Calu3 (cell line): Measurements from ENCODE around the gene SAPCD1. TPM values are rescaled to one million over a fixed set of nuclear protein-coding genes. Genes with fewer than 3 reads are reported as not detected.

Experiments
- BruUV-seq: library from RNA; stranded (reverse); fragments of 400-500 nt; replicated peaks from 2 replicates; lab custom pipeline; 2021; lab: Mats Ljungman, UMichigan
- CTCF ChIA-PET: fragments of 300-600 bp; sonication (Branson Sonifier 250); formaldehyde crosslinking; loops from one replicate; lab custom pipeline; 2022; ENCODE audit warnings: antibody characterized with exemption; lab: Charles Lee
- DNase-seq: peaks from one replicate; pipeline ENCODE4 v3.0.0; 2022
- H3K27ac Mint-ChIP-seq: one replicate; pipeline ENCODE4 v1.8.0; 2022; ENCODE audit warnings: mixed read lengths; ENCODE audit not compliant: unreplicated experiment
- H3K27me3 Mint-ChIP-seq: one replicate; pipeline ENCODE4 v1.8.0; 2022; ENCODE audit warnings: mixed read lengths; ENCODE audit not compliant: unreplicated experiment
- H3K36me3 Mint-ChIP-seq: one replicate; pipeline ENCODE4 v1.8.0; 2022; ENCODE audit warnings: mild to moderate bottlenecking, moderate library complexity, mixed read lengths; ENCODE audit not compliant: insufficient read depth, unreplicated experiment
- H3K4me1 Mint-ChIP-seq: one replicate; pipeline ENCODE4 v1.8.0; 2022; ENCODE audit warnings: mild to moderate bottlenecking, low read depth, mixed read lengths; ENCODE audit not compliant: unreplicated experiment
- H3K4me3 Mint-ChIP-seq: one replicate; pipeline ENCODE4 v1.8.0; 2022; ENCODE audit warnings: mild to moderate bottlenecking, low read depth, moderate library complexity, mixed read lengths; ENCODE audit not compliant: unreplicated experiment
- H3K9me3 Mint-ChIP-seq: one replicate; pipeline ENCODE4 v1.8.0; 2022; ENCODE audit warnings: low read depth, mixed read lengths; ENCODE audit not compliant: unreplicated experiment
- intact Hi-C: fragments of 100-400 bp; cut with micrococcal nuclease; formaldehyde crosslinking; loops from one replicate; pipeline ENCODE4 v1.10.0; 2022; ENCODE audit not compliant: unreplicated experiment
- total RNA-seq: library from RNA; stranded (reverse); gene quantifications from 2 replicates; pipeline ENCODE4 v1.2.3, GENCODE V29; 2022
- TF ChIP-seq, protein P1 (sequence below): fragments of 200-600 bp; IDR thresholded peaks from one replicate; pipeline ENCODE4 v1.8.0; 2022; ENCODE audit warnings: antibody characterized with exemption; ENCODE audit not compliant: unreplicated experiment

SAPCD1 gene
- total RNA-seq, 1 experiment from 2014 or later, result 26.6 TPM

DNA sequence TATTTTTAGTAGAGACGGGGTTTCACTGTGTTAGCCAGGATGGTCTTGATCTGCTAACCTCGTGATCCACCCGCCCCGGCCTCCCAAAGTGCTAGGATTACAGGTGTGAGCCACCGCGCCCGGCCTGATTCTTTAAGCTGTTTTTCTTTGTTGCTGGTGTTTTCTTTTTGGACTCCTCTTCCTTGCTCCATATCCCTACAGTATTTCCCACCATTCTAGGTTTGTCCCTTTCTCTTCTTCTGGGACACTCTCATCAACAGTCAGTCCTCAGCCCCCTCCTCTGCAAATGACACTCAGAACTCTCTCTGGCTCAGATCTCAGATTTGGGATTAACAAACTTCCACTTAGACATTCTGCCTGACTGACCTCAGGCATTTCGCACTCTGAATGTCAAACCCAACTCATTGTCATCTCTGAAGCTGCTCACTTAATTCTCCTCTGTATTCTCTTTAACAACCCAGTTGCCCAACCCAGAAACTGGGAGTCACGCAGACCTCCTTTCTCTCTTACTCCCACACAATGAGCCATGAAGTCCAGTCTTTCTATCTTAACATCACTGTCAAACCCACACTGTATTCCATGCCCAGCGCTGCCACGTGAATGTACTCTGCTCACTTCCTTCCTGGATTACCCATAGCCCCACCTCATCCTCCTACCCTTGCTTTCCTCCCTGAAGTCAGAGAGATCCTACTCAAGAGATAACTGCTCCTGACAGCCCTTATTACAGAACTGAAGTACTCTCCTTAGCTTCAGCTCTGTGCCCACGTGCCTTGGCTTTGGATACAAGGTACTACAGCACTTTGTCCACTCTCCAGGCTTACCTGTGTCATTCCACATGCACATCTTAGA is 36.7 kb upstream of the SAPCD1 start:
- Mint-ChIP-seq H3K9me3 (no peaks in the 10 kb centered on the region), H3K27me3 (peaks cover 10% of the 10 kb centered on the region), H3K4me3 (no peak overlapping the region), H3K27ac (no peak overlapping the region), H3K36me3 (peaks cover 35% of the 10 kb centered on the region), H3K4me1 (peaks cover 8% of the 10 kb centered on the region)
- BruUV-seq, result no TSS peak
- TF ChIP-seq, protein P1, sequence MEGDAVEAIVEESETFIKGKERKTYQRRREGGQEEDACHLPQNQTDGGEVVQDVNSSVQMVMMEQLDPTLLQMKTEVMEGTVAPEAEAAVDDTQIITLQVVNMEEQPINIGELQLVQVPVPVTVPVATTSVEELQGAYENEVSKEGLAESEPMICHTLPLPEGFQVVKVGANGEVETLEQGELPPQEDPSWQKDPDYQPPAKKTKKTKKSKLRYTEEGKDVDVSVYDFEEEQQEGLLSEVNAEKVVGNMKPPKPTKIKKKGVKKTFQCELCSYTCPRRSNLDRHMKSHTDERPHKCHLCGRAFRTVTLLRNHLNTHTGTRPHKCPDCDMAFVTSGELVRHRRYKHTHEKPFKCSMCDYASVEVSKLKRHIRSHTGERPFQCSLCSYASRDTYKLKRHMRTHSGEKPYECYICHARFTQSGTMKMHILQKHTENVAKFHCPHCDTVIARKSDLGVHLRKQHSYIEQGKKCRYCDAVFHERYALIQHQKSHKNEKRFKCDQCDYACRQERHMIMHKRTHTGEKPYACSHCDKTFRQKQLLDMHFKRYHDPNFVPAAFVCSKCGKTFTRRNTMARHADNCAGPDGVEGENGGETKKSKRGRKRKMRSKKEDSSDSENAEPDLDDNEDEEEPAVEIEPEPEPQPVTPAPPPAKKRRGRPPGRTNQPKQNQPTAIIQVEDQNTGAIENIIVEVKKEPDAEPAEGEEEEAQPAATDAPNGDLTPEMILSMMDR, result no peak
- intact Hi-C loops, result no loop called here
- DNase-seq, result no peak
- CTCF ChIA-PET, result interaction anchor here (0.7 kb wide), 1 partner anchor 153 kb away, joined by 3 read pairs; no protein-coding TSS in a partner anchor

DNA sequence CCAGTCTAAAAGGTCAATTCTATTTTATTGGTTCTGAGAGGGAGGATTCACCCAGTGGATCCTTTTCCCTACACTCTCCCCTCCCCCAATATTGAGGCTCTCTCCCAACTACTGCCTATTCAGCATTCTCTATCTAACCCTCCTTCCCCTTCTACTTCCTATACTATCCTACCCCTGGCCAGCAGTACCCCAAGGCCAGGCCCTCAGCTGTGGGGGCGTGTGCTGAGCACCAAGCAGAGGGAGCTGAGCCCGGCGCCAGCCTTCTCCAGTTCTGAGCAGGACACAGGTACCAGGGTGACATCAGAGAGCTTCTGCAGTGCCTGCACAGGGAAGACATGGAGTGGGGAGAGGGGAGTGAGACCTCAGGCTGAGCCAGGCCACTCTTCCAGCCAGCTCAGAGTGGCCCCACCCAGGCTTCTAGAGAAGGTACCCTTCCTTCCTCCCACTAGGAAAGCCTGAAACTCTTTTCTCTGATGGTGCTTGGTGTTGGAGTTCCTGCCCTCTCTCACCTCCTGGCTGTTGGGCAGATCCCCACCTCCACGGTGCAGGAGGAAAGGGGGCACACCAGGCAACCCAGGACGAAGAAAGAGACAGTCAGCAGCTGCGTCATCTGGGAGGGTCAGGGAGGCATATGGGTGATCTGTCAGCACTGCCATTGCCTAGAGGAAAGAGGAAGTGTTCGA is 35.3 kb upstream of the SAPCD1 start:
- TF ChIP-seq, protein P1, result no peak
- BruUV-seq, result no TSS peak
- no peaks in the 10 kb centered on the region for H3K27me3 Mint-ChIP-seq
- no peak for DNase-seq
- H3K36me3 Mint-ChIP-seq, result peaks cover 49% of the 10 kb centered on the region
- CTCF ChIA-PET, result interaction anchor here (1.0 to 1.2 kb wide), 2 partner anchors 13 to 15 kb away, joined by 3 read pairs; no protein-coding TSS in a partner anchor
- intact Hi-C loops, result no loop called here
- H3K27ac Mint-ChIP-seq, result no peak overlapping the region
- H3K4me3 Mint-ChIP-seq, result no peak overlapping the region
- H3K9me3 Mint-ChIP-seq, result no peaks in the 10 kb centered on the region
- H3K4me1 Mint-ChIP-seq, result peaks cover 16% of the 10 kb centered on the region

- CTCF ChIA-PET, result interaction anchor here (0.6 to 2.3 kb wide), 4 partner anchors 14 to 27 kb away, joined by 3 to 7 read pairs (median 4); partner anchors contain the start of gene ABHD16A
- TF ChIP-seq, protein P1, result no peak
- peaks cover 58% of the 10 kb centered on the region for H3K36me3 Mint-ChIP-seq
- no TSS peak for BruUV-seq
- H3K27ac Mint-ChIP-seq, result no peak overlapping the region
- no peaks in the 10 kb centered on the region for H3K9me3 Mint-ChIP-seq
- H3K4me1 Mint-ChIP-seq, result peaks cover 18% of the 10 kb centered on the region
- no peak for DNase-seq
- no peaks in the 10 kb centered on the region for H3K27me3 Mint-ChIP-seq
- peak overlapping the region; percentile 89 for H3K4me3 Mint-ChIP-seq
- intact Hi-C loops, result no loop called here
Observed at GRCh38 chr6:31727717-31728671, 34.5 kb upstream of the SAPCD1 start.
